Ovary (tissue), 3 donors: ENCODE measurements around the gene GPR141.

Source experiments
- CTCF ChIP-seq, 3 donors: fragments of 450-650 bp in 2 of 3; fragments of 200-600 bp in 1 of 3; IDR thresholded peaks; one replicate each; pipeline versions ENCODE4 v1.5.1 to v1.8.0; 2016 to 2022; ENCODE audit warnings: antibody characterized with exemption in 3 of 3, mild to moderate bottlenecking in 1 of 3
- EP300 ChIP-seq: sonication (generic); formaldehyde crosslinking; IDR thresholded peaks from one replicate; pipeline ENCODE4 v1.6.1; 2017; ENCODE audit warnings: antibody characterized with exemption
- POLR2A ChIP-seq: fragments of 450-650 bp; IDR thresholded peaks from one replicate; pipeline ENCODE4 v1.6.1; 2017; ENCODE audit warnings: antibody characterized with exemption, mild to moderate bottlenecking, moderate library complexity
- donor health status: DM: no; HTN: no; CAD: no.

- TF ChIP-seq CTCF (IDR thresholded peaks at IDR 0.05) (no peak), POLR2A (no peak), EP300 (no peak)
Measured at GRCh38 chr7:37657816-37658215, 25.8 kb upstream of the GPR141 start.
